HG03135 (cell line): ENCODE data around the gene BCOR.

Experiments used
- ATAC-seq: cut with Tn5 transposase; IDR thresholded peaks from one replicate; pipeline ENCODE4 v1.9.1; 2021; ENCODE audit warnings: mild to moderate bottlenecking, moderate library complexity; ENCODE audit not compliant: unreplicated experiment

BCOR gene

DNA sequence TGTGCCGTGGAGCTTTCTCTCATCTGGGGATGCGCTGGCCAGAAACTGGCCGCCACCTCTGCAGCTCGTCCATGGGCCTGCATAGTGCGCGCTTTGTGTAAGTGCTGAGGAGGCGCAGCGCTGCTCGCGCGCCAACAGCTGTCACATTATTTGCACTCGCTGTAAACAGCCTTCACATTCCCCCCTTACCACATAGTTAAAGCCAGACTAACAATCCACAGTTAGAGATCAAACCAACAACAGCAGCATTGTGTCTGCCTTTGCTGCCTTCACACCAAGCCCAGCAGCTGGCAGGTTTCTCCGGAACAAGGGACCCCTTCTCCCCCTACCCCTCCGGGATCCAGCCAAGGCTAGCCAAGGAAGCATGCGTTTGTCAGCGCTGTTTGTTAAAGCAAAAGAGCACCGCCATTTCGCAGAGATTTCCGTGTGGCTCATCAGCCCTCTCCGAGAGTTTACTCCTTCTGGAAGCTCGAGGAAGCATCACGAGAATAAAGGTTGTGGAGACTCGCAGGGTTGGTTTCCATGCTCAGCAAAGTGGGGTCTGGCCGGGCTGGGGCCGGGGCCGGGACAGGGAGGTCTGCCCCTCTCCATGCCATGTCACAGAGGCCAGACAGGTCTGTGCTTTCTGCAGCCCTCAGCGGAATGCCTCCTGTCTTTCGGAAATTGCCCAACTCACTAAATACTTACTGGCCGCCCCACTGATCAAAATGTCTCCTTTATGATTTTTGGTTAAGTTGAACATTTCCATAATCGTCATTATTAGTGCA, 11.0 kb downstream of the BCOR start:
- no peak for ATAC-seq

DNA sequence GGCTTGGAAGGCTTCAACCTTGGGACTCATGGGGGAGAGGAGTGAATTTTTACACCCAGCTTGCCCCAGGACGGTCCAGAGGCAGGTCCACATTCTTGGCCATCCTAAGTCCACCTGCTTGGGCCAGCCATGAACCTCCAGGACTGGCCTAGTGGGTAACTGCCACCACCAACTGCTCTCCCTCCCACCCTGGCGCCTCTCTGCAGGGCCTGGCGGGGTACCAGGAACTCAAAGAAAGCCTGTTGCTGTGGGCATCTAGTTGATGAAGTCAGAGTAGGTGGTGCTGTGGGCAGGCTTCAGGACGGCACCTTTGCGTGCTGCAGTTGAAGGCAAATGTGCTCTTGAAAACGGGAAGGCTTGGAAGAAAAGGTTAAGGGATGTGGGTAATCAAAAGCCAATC, 12.0 kb downstream of the BCOR start:
- no peak for ATAC-seq

DNA sequence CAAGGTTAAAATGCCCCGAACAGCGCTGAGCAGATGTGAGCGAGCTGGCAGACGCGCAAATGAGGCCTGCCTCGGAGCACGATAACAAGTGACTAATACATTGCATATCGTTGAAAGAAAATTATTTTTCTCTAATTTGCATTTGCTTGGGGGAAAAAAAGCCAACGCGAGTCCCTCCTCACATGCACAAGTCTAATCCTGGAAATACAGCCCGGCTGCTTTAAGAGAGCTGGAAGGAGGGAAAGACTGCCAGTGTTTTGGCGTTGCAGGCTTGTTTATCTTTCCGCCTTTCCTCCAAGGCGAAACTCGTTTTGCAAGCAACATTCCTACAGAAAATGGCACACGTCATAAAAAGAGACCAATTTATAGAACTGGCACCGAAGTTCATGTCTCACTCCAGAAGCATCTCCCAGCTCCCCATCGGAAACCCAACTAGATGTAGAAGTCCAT, 12.6 kb downstream of the BCOR start:
- ATAC-seq, result no peak

DNA sequence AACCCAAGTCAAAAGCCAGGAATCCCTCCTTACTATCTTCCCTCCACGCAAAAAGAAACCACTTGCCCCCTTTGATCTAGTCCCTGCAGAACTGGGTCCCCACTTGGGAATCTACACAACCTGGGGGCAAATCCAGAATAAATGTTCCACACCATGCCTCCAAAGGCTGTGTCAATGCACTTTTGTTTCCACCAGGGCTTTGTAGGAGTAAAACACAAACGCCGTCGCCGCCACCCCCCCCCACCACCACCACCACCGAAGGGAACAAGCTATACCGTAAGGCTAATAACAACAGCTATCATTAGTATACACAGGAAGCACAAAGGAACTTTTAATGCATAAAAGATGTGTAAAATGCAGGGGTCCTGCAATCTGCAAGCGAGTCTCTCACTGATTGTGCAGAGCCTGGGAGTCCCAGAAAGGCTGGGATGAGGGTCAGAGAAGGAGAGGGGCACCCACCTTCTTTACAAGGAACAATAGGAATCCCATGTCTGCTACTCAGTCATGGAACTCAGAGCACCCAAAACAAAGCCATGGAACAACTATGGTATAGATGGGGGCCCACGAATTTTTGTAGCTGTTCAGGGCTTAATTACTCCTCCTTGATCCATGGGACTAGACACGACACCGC, 13.2 kb downstream of the BCOR start:
- ATAC-seq, result no peak

DNA sequence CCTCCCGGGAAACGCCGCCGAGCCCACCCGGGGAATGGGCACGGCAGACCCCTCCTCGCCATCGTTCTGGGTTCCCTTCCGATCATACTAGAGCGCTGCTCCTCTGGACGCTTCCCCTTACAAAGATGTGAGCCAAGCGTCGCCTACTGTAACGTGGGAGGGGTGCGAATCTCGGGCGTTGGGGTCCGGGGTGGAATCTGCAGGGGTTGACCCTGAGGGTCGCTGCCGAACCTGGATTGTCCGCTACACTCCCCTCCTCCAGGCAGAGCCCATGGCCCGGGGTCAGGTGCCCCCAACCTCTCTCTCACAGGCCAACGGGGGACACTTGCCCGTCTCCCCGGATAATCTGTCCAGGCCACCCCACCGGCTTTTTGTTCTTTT, 13.8 kb downstream of the BCOR start:
- no peak for ATAC-seq

DNA sequence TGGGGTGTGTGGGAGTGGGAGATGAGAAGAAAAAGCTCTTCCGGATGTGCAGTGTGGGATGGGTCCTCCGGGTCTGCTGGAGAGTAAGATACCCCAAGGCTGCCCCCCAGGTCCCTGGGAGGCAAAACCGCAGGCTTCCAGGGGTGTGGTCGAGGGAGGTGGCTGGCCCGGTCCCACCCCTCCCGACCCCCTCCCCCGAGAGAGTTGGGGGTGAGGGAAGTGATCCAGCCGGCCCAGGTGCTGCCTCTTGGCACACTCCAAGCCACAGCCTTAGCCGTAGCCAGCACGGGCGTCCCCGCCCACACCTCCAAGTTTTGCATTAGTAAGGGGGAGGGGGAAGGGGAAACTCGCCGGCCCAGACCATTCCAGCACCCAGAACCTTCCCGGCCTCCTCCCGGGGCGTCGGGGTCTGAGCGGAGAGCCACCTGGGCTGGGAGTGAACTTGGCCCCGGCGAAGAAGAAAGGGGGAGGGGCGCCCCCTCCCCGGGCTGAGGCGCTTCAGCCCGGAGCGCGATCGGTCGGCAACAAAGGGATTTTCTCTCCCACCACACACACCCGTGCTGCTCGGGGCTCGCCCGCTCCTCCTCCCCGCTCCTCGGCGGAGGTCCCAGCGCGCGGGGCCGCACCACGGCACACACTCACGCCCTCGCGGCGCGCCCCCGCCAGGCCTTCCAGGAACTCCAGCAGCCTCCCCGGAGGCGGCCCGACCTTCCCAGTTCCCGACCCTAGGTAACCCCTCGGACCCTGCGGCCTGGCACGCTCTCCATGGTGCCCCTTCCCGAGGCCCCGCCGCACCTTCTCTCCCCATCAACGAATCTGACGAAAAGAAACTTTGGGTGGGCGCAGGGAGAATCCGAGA, 14.4 kb downstream of the BCOR start:
- no peak for ATAC-seq

DNA sequence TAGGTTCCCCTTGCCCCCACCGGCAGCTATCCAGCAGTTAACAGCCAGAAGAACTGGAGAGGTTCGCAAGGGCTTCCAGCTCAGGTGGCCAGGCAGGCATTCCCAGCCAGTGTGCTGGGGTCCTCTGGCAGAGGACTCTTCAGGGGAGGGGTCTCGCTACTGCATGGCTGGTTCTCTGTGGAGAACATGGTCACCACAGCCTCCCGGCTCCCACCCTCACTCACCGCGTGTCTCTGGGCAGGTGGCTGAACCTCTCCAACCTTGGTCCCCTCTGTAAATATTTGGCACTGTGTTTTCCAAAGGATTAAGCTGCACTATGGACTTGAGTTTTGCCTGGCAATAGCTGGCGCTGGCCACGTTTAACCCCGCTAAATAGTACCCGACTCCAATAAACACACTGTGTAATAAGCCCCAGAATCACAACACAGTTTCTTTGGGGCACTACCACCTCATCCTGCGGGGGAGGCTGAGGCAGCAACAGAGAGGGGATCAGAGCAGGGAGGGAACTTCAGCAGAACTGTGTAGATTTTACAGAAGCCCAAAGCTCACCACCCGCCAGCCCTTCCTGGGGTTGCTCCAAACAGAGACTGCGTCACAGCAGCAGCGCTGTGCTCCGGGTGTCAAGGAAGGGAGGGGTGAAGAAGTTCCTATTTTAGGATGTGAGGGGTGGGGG, 15.2 kb downstream of the BCOR start:
- no peak for ATAC-seq

DNA sequence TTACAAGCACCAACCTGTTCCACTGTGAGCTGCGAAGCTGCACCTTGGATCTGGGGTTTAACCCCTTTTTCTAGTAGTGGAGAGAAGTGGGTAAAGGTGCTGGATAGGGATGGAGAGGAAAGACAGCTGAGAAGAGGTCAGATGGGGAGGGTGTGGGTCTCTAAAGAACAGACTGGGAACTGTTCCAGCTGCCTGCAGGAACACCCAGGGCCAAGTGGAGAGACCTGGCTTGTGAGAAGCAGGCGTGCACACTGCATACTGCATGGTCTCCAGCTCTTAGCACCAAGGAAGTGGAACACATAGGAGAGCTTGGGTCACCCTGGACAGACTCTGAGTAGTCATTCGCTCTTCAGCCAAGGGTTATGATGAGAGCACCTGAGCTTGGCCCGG, 16.1 kb downstream of the BCOR start:
- no peak for ATAC-seq

DNA sequence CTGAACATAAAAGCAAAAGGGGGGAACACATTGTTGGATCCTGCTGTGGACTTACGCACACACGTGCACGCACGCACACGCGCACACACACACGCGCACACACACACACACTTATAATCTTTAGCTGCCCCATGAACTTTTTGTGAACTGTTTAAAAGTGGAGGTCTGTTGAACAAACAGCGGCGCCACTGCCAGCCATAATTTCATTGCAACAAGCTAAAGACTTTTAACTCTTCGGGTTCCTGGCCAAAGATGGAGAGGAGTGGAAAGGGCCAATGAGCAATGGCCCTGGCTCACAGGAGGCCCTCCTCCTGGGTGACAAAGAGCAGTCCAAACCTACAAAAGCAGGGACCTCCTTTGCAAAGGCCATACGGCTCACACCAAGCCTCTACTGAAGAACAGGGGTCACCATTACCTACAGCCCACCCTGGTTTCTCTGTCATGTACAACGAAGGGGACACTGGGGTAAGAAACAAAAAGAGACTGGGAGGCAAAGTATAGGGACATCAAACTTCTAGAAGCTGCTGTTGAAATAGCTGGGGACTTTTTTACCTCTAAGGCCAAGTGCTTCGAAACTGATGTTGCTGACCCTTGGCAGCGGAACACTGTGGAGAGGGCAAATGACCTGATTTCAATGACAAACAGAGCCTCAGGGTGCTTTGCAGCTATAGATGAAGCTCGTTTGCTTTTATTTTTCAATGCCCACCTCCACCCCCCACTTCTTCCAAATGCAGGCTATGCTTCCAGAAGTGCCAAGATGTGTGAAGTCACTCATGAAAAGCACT, 16.7 kb downstream of the BCOR start:
- no peak for ATAC-seq

DNA sequence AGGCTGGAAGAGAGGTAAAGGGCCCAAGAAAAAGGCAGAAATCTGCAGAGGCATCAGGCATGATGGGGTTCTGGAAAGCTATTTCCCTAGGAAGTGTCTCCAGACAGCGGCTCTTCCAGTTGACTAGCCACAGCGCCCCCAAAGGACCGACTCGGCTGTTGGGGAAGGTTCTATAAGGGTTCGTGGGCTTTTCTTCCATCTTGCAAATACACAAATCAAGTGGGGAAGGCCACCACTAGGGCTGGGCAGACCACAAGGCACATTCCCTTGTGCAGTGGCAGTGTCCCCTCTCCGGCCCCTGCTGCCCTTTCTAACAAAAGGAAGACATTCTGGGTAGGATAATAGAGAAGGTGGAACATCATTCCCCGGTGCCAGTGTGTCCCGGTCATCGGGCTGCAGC, 18.2 kb downstream of the BCOR start:
- ATAC-seq, result no peak

DNA sequence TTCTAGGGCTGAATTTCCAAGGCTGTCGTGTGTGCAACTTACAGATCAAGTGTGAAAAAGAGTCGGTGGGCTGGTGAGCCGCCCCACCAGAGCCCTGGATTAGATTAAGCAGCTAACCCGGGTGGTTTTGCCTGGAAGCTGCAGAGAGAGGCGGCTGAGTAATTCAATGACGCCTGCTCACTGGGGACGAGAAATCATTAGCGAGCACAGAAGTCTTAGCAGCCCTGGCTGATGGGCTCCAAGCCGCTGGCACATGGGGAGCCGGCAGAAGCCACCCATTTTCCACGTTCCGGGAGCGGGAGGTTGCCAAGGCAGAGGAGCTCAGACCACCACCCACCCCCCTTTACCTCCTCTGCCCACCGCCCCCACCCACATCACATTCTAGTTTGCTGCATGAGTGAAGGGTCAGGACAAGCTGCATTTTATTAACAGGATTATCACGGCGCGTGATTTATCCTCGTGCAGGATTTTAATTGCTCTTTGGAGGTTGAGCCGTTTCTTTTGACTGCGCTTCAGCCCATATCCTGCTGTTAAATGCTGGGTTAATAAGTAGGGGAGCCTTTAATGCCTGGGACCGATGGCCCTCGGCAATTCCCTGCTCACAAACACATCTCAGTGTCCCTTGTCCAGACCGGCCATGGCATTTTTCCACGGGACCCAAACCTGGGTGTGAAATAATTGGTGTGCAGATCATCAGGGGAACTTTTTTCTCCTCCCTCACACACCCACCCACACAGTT, 19.1 kb downstream of the BCOR start:
- no peak for ATAC-seq

DNA sequence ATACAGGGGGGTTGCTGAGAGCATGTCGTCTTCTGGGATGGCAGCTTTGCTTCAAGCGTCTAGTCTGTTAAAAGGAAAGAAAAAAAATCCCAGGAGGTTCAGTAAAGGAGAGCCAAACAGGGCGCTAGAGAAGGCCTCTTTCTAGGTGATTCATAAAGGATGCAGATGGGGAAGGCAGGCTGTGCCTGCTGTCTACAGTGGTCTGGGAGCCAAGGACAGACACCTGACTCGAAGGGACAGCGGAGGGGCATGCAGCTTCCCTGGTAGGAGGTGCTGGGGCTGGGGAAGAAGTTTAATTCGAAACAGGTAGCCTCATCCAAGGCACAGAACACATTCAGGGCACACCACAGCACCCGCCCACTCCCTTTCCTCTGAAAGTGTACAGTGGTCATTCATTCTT, 19.9 kb downstream of the BCOR start:
- no peak for ATAC-seq

DNA sequence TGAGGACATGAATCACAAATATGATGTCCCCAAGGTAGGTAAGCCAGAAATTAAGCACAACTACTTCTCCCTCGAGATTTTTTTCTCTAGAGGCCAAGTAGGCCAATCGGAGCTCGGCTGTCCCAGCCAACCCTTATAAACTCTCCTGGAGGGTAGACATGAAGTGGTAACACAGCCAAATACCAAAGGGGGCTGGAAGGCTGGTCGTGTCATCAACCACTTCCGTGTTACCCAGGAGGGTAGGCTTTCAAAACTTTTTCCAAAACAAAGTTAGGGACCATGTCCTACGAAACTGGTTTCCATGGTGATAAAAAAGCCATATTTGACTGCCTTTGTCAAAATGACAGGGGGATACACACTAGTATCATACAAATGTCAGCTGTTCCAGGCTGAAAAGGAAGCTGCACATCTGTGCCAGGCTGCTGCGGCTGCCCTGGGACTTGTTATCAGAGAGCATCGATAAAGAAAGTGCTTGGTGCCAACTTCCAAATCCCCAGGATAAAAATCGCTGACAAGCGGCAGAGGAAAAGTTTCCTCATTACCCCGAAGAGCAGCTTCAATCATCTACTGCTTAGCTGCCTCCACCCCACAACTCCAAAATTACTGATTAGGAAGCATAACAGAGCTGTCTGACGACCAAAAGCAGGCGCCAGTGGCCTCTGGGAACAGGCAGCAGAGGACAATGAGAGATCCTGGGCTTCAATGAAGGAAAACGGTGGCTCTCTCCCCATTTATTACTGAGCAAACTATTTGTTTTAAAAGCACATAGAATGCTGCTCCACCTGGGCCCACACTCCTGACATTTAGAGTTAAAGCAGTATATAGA, 20.8 kb downstream of the BCOR start:
- no peak for ATAC-seq

DNA sequence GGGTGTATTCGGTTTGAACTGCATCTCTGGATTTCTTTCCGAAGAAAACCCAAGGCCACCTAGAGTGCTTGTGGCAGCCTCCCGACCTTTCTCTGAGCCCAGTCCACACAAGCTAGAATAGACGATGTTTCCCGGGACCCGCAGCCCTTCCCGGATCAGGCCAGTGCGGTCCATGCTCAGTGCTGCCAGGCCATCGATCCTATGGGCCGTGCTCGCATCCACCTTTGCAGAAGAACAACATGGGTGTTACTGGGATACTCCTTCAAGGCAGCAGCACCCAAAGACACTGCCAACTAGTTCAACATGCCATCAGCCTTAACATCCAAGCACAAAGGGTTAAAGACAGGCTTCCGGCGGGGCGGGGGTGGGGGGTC, 22.8 kb downstream of the BCOR start:
- ATAC-seq, result no peak

DNA sequence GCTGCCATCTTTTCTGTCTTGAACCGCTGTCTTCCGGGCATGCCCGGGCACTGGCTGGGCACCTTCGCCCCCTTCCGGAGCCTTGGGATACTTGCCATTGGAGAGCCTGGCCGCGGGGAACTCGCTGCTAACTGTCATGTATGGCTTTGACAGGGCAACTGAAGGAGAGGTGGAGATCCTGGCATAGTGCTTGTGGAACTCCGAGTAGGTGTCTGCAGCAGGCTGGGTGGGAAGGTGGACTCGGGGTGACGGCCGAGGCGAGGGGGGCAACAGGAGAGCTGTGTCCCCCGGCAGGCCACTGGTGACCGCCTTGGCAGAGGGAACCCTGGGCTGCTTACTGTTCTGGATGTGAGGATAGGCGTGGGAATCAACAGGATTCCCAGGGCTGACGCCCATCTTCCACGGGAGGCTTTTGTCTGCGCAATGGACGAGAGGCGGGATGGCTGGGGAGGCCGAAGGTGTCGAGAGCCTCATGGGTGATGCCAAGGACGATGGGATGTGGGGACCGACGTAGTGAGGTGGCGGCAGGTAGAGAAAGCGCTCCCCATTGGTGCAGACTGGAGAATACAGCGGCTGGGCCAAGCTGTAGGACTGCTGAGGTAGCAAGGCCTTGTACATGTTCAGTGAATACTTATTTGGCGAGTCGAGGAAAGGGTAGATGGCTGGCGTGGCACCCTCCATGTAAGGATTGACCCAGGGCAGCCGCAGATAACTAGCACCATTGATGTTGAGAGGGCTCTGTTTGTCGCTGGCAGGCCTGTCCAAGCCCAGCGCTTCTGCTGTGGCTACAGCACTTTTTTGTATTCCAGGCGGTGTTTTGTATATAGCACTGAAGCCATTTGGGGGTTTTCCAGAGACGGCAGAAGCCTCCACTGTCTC, 23.4 kb downstream of the BCOR start:
- ATAC-seq, result no peak

DNA sequence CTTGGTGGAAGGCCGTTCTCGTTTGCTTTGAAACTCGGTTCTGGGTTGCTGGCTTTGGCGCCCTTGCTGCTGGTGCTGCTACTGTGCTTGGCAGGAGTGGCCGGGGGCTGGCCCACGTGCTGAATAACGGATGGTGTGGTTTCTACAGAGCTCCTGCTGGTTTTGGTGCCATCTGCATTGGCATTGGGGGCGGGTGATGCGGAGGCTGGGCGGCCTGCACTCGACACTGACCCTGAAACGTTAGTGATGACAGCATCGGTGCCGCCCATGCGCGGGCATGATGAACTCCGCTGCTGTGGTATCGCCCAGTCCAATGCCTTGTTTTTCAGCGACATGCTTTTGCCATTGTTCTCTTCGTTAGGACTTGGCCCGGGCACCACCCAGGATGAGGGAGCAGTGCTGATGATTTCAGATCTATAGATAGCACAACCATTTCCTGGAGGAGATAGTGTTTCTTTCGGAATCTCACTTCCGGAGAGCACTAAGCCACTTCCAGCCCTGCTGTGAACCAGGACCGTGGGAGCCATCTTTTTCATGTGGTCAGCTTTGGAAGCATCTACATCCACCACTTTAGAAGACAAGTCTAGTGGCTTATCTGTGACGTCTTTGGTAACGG, 24.2 kb downstream of the BCOR start:
- ATAC-seq, result no peak

DNA sequence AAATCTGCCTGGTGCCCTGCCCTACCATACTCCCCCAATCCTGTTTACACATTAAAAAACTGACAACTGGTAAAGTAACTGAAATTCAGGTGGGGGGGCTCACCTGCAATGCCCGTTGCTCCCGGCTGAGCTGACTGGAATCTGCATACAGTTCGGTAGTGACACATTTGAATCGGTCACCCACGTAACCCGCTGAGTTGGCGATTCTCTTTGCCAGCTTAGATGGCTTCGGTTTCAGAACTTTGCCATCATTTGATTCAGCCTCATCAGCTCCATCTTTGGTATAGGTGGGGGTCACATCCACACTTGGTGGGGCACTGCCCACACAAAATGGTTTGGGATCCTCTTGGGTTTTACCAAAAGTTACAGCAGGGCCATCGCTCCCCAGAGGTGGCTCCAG, 25.5 kb downstream of the BCOR start:
- no peak for ATAC-seq

DNA sequence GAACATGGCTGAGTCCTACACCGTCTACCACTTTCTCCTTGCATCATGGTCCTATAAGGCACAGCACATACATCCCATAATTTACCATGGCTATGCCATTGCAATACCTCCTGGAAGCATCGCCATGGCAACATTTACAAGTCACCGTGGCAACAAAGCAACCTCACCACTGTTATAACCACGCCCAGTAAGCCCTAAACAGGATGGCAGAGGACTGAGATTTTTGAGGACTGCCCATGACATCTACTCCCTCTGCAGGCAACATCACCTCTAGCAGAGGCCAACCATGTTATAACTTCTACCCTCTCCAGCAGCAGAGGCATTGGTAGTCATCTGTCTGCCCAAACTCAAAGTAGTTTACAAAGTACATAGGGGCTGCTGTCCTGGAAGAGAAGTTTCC, 29.7 kb downstream of the BCOR start:
- no peak for ATAC-seq
